ENCODE data around the gene SYDE2. TPM values are rescaled to one million over a fixed set of nuclear protein-coding genes. Genes with fewer than 3 reads are reported as not detected.

Gene SYDE2
- total RNA-seq, 1 donor from 2014 or later = 4.8 TPM

GRCh38 chr1:85121744-85122143 lies 79.1 kb downstream of the SYDE2 start:
- DNase-seq = no peak

DNA sequence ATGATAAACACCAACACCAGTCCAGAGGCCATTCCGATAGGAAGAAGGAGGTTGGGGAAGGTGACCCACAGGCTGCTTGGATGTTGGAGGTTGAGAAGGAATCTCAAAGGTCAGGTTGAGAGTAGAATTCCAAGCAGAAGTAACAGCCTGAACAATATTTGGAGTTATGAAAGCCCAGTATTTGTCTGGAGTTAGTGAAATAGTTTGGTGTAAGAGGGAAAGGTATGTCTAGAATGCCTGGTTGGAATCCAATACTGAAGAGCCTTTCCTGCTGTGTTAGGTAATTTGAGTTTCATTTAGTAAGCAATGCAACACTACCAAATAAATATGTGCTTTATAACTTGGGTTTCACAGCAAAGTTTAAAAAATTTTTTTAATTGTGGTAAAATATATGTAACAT lies 82.1 kb downstream of the SYDE2 start:
- no peak for DNase-seq

GRCh38 chr1:85116856-85117255 lies 84.0 kb downstream of the SYDE2 start:
- DNase-seq = no peak

DNA sequence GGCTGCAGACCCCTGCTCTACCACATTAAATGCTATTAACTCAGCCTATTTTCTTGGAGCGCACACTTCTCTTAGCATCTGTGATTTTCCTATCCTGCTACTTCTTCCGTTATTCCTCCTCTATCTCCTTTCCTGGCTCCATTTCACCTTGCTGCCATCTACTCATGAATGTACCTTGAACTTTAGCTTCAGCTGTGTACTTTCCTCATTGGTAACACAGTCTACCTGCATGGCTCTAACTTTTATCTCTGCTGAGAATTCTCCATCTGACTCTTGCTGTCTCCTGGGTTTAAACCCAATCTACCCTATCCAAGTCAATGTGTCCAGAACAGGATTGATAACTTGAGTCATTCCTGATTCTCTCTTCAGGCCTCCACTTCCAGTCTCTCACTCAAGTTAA lies 84.9 kb downstream of the SYDE2 start:
- DNase-seq = no peak

GRCh38 chr1:85111695-85112094 lies 89.1 kb downstream of the SYDE2 start:
- no peak for DNase-seq

DNA sequence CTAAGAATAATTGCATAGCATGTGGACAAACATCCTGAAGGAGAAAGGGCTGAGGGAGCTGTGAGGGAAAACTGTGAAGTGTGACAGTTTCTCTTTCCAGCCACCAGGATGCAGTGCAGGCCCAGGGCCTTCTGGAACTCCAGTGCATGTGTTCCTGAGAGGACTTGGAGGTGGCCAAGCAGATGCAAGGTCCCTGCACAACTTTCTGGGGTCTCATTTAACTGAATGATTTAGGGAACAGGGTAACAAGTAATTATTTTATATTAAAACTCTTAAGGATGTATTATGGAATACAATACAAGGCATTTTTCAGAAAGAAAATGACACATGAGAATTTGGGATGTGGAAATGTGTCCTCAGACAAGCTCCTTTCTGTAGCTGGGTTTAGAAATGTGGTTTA lies 91.3 kb downstream of the SYDE2 start:
- DNase-seq = peak; percentile 74

Other genes with a start within 250 kb of the SYDE2 start
- gene MCOLN2, start 203.9 kb downstream of the SYDE2 start, total RNA-seq = 0.05 TPM in 1 of 2 replicates, not detected in the other
- not detected in 2 replicates for gene MCOLN3, start 152.5 kb downstream of the SYDE2 start, total RNA-seq
- gene C1orf52, start 58.6 kb upstream of the SYDE2 start, total RNA-seq = 24.2 and 24.5 TPM in 2 replicates
- 58.4 and 77.9 TPM in 2 replicates for gene BCL10, start 75.6 kb upstream of the SYDE2 start, total RNA-seq